ENCODE measurements around the gene SORCS2.

Gene SORCS2

DNA sequence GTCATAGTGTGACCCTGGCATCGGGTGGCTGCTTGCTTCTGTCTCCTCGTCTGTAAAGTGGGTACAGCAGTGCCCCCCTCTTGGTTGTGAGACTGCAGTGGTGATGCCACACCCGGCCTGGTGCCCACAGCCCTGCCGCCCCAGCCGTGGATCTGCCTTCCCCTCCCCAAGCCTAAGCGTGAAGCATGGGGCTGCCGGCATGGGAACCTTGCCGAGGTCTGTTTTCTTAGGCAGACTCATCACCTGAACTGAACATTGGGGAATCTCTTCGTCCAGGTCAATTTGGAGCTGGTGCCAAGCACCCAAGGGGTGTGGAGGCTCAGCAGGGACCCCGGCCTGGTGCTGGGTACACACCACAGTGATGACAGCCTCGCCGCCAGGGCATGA is 134.0 kb downstream of the SORCS2 start:
- no peak for DNase-seq (ENCODE audit: low read depth)

- no peak for DNase-seq (ENCODE audit: low read depth)
Observed at GRCh38 chr4:7326693-7327340, 134.5 kb downstream of the SORCS2 start.

- no peak for DNase-seq (ENCODE audit: low read depth)
Observed at GRCh38 chr4:7327341-7327885, 135.1 kb downstream of the SORCS2 start.

DNA sequence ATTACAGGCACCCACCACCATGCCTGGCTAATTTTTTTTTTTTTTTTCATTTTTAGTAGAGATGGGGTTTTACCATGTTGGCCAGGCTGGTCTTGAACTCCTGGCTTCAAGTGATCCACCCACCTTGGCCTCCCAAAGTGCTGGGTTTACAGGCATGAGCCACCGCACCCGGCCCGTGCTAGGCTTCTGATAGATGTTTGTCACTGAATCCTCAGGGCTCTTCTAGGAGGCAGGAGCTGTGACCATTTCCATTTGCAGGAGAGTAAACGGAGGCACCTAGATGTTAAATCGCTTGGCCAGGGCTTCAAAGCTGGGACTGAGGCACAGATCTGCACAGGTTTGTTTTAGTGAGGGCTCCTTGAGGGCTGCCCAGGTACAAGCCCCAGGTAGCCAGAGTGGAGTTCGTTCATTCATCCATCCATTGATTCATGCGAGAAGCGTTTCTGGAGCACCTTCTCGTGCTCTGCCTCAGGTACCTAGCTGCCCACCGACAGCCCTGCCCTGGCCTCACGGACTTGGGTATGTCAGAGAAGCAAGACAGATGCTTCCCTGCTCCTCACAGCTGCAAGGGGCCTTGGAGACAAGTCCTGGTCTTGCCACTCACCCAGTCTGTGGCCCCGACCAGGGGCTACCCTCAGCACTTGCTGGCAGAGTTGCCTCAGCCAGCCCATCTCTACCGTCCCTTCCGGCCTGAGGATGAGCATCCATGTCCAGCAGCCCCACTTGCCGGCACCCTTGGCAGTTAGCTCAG is 136.0 kb downstream of the SORCS2 start:
- no peak for DNase-seq (ENCODE audit: low read depth)

DNA sequence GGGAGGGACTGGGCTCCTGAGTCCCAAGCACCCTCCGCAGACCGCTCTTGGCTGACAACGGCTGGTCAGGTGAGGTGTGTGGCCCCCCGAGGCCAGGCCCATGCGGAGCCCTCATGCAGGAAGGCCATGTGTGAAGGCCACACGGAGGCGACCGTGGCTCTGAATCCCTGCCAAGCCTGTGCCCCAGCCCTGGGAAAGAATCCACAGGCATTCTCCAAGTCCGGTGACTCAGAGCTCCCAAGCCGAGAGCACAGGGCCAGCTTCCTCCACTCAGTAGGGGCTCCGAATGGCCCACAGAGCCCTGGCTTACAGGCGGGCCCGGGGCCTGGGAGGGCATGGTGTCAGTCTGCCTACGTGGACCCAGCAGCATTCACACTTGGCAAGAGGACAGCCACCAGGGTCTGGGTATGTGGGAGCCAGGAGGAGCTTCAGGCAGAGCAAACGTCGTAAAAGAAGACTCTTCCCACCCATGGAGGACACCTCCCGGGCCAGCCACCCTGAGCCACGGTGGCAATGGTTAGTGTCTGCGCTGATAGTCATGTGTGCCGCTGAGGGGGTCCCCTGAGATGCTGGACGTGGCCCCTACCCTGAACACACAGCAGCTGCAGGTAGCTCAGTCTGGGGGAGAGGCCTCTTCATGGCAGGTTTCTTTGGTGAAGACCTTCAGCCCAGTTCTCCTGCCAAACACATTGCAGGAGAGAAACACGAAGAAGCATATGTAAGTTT is 136.7 kb downstream of the SORCS2 start:
- no peak for DNase-seq (ENCODE audit: low read depth)

GRCh38 chr4:7330031-7330596 is 137.8 kb downstream of the SORCS2 start:
- no peak for DNase-seq (ENCODE audit: low read depth)

GRCh38 chr4:7330811-7331681 is 138.7 kb downstream of the SORCS2 start:
- no peak for DNase-seq (ENCODE audit: low read depth)

- no peak for DNase-seq (ENCODE audit: low read depth)
Observed at GRCh38 chr4:7331682-7332000, 139.3 kb downstream of the SORCS2 start.

DNA sequence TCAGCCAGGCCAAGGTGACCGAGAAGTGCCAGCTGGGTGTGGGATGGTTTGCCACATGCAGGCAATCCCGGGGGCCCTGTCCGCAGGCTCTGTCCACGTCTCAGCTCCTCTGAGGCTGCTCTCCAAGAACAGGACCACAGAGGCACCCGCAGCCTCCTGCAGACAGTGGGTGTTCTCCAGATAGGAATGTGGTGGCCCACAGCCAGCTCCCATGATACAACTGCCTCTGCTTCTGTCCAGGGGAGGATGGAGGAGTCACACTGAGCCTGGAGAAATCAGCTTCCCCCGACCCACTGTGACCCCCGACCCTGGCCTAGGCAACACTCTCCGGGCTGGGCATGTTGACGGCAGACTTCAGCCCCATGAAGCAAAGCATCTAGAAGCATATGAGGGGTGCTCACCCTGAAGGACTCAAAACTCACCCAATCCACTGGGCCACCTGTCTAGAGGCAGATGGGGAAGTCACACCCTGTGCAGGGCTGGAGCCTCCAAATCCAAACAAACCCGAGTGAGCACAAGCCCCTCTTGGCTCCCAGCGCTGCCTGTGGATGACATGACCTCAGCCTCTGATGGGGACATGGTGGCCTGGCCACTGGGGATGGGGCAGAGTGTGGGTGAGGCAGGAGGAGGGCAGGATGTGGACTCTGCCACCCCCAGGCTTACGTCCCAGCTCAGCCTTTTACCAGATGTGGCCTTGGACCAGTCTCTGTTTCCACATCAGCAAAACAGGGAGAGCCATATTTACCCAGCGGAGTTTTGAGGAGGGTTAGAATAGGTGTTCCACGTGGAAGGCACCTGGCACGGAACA is 140.1 kb downstream of the SORCS2 start:
- no peak for DNase-seq (ENCODE audit: low read depth)

DNA sequence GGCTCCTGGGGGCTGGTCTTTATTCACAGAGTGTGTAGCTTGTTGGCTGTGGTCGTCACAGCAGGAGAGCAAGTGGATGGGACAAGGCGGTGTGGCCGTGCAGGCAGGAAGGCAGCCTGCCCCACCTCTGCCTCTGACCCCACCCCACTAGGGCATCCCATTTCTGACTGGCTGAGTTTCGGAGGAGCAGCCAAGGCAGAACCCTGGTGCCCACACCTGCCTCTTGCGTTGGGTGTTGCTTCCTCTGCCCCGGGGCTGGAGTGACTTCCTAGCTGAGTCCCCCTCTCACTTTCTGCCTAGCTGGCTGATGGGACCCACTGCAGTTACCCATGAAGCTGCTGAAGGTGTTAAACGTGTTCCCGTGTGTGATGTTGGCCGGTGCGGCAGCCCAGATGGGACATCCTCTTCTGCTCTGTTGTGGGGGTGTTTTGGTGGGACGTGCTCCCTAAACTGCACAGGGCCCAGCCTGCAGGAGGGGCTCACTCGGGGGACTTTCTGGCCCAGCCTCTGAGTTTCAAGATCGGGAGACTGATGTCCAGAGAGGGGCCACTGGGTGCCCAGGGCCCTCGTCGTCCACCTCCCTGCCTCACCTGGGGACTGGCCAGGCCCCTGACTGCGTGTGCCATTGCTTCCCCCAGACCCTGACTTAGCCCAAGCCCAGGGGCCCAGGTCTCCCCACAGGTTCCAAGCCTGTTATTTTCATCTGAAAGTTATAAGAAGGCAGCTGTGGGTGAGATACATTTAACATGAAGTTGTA is 140.9 kb downstream of the SORCS2 start:
- DNase-seq (ENCODE audit: low read depth): no peak

DNA sequence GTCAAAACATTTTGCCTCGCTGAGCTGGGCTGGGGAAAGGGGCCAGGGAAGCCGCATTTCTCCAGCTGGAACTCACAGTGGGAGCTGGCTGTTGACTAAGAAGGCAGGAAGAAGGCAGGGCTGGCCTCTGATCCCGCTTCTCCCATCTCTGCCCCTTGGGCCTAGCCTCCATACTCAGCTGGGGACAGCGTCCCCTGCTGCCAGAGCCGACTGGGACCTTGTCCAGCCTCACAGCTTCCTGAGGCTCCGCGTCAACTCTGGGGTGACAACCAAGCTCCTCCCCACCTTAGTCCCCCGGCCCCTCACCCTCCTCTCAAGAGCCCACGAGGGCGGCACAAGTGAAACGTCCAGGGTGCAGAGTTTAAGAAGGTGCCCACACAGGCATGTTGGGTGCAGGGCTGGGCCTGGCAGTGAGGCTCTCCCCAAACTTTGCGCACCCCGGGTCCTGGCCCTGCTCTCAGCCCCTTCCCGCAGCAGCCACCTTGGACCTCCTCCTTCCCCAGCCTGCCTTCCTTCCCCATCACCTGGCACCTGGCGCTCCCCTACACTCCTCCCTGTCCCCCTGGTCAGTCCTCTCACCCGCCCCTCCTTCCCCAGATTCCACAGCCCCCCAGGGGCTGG is 141.6 kb downstream of the SORCS2 start:
- DNase-seq (ENCODE audit: low read depth): no peak

GRCh38 chr4:7334521-7335275 is 142.4 kb downstream of the SORCS2 start:
- DNase-seq (ENCODE audit: low read depth): no peak

GRCh38 chr4:7335344-7336066 is 143.2 kb downstream of the SORCS2 start:
- peak; percentile 7 for DNase-seq (ENCODE audit: low read depth)

DNA sequence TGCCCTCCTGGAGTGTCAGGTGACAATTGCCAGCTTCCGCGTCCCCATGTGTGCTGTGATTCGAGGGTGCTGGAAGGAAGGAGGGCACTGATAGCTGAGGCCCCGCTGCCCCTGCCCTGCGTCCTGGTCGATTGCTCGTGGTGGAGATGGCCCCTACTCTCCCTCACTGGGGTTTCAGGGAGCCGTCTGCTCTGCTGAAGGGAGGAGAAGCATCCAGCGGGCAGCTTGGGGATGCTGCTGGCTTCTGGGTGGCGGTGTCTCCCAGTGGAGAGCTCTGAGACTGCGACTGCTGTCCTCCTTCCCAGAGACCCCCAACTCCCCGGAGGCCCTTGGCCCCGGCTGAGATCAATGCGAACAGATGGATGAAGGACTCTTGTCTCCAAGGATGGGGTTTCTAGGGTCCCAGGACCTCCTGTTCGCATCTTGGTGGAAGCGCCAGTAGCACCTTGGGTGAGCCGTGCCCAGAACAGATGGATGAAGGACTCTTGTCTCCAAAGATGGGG is 143.8 kb downstream of the SORCS2 start:
- no peak for DNase-seq (ENCODE audit: low read depth)

DNA sequence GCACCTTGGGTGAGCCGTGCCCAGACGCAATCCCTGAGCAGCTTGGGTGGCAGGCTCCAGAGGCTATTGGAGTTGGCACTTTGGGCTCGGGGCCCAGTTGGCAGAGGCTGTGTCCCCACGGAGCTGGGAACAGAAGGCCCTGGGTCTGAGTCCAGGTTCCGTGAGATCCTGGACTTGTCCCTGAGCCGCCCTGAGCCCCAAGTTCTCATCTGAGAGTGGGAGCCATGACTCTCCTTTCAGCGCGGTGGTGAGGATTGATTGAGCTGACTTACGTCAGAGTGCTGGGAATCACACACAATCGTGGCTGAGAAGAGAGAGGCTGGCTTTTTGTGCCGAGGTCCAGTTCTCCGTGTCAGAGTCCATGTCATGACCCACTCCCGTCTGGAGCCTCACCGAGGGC is 144.4 kb downstream of the SORCS2 start:
- DNase-seq (ENCODE audit: low read depth): no peak

DNA sequence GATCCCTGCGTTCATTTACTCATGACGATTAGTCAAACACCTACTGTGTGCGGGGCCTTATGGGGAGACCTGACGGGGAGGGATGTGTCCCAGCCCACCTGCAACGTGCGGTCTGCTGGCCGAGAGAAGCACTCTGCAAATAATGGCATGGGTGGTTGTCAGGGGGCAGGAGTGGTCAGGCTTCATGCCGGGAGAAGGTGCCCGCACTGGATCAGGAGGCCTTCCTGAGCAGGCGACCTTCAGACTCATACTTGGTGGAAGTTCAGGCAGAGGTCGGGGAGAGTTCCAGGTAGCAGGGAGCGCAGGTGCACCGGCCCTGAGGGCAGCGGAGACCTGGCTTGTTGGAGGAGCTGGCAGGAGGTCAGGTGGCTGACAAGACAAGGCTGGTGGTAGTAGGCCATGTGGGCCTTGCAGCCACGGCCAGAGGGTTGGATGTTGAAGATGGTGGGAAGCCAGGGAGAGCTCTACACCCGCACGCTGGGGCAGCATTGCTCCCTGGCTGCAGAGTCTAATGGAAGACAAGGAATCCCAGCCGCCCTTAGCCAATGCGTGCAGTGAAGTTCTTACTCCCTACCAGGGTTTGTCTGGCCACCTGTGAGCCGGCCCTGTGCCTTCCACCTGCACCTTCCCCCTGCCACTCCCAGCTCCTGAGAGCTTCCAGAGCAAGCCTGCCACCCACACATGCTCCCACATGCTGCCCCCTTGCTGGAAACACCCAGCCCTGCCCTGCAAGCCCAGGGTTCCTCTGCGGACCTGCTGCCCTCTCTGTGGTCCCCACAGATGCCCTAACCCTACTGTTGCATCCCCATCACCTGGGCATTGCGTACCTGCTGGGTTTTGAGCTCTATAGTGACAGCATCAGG is 145.1 kb downstream of the SORCS2 start:
- DNase-seq (ENCODE audit: low read depth): no peak

- no peak for DNase-seq (ENCODE audit: low read depth)
Observed at GRCh38 chr4:7338059-7338452, 145.7 kb downstream of the SORCS2 start.

All from activated T-helper 1 cell treated with Interleukin-2 at 50 U/mL for 16 hours (primary cell).